Spleen (tissue), 7 donors: ENCODE measurements around the gene FN3K.

Experiments used
- POLR2A ChIP-seq, 3 donors: fragments of 450-650 bp; IDR thresholded peaks; one replicate each; pipeline ENCODE4 v1.5.1; 2017; ENCODE audit warnings: antibody characterized with exemption in 3 of 3, mild to moderate bottlenecking in 1 of 3
- TF ChIP-seq, protein P1 (sequence below), 11 experiments: fragments of 200-600 bp in 7 of 11; fragments of 450-650 bp in 4 of 11; sonication (generic) in 4 of 11; IDR thresholded peaks in 8 of 11; conservative IDR thresholded peaks in 3 of 11; 1 replicate in 7 of 11; 2 replicates in 4 of 11; pipeline versions ENCODE4 v1.4.0 to v1.8.0; 2016 to 2021; ENCODE audit warnings: antibody characterized with exemption in 11 of 11, inconsistent platforms in 4 of 11, mild to moderate bottlenecking in 1 of 11
- donor health status: DM: no; HTN: no; CAD: no; lungs with moderate emphysema.
- donor health status: DM: no; HTN: no; CAD: no.
- donor health status: DM: no; HTN: no; CAD: no.

DNA sequence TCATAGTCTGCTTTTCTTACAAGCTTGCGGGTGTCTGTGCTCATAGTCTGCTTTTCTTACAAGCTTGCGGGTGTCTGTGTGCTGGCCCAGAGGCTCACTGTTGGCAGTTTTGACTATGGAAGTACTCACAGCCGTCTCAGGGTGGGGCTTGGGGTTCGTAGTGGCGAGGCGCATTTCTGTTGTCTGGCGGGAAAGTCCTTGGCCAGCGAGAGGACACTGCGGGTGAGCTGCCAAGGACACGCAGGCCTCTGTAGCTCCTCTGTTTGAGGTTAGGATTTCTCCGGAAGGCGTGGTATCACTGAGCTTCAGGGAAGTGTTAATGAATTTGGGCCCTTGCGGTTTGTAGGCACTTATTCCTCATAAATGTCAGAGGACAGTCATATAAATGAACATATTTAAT, 30.0 kb downstream of the FN3K start:
- TF ChIP-seq, protein P1, sequence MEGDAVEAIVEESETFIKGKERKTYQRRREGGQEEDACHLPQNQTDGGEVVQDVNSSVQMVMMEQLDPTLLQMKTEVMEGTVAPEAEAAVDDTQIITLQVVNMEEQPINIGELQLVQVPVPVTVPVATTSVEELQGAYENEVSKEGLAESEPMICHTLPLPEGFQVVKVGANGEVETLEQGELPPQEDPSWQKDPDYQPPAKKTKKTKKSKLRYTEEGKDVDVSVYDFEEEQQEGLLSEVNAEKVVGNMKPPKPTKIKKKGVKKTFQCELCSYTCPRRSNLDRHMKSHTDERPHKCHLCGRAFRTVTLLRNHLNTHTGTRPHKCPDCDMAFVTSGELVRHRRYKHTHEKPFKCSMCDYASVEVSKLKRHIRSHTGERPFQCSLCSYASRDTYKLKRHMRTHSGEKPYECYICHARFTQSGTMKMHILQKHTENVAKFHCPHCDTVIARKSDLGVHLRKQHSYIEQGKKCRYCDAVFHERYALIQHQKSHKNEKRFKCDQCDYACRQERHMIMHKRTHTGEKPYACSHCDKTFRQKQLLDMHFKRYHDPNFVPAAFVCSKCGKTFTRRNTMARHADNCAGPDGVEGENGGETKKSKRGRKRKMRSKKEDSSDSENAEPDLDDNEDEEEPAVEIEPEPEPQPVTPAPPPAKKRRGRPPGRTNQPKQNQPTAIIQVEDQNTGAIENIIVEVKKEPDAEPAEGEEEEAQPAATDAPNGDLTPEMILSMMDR (IDR thresholded peaks at IDR 0.05 in 8 of 11, conservative IDR thresholded peaks at IDR 0.05 in 3 of 11), result no peak
- TF ChIP-seq POLR2A (IDR thresholded peaks at IDR 0.05), result no peak
